Measurements from ENCODE around the gene GCNT3.
"Not testable (repeated sequence)": the region's sequence is repeated elsewhere in the genome, so short reads cannot be mapped to it uniquely, and the experiment has no call there.

Gene GCNT3

GRCh38 chr15:59616379-59616778 is 4.8 kb downstream of the GCNT3 start:
- no peak for DNase-seq (ENCODE audit: low spot score)

GRCh38 chr15:59618406-59618805 is 6.8 kb downstream of the GCNT3 start:
- no peak for DNase-seq (ENCODE audit: low spot score)

- peak; percentile 34 for DNase-seq (ENCODE audit: low spot score)
Observed at GRCh38 chr15:59622289-59622688, 10.7 kb downstream of the GCNT3 start.

- DNase-seq (ENCODE audit: low spot score): no peak
Observed at GRCh38 chr15:59632714-59633113, 21.1 kb downstream of the GCNT3 start.

- DNase-seq (ENCODE audit: low spot score): no peak
Observed at GRCh38 chr15:59636184-59636583, 24.6 kb downstream of the GCNT3 start.

GRCh38 chr15:59637507-59637906 is 25.9 kb downstream of the GCNT3 start:
- DNase-seq (ENCODE audit: low spot score): not testable (repeated sequence)

GRCh38 chr15:59642351-59642750 is 30.8 kb downstream of the GCNT3 start:
- DNase-seq (ENCODE audit: low spot score): no peak

GRCh38 chr15:59644756-59645155 is 33.2 kb downstream of the GCNT3 start:
- DNase-seq (ENCODE audit: low spot score): no peak

- DNase-seq (ENCODE audit: low spot score): not testable (repeated sequence)
Observed at GRCh38 chr15:59645812-59646211, 34.2 kb downstream of the GCNT3 start.

- no peak for DNase-seq (ENCODE audit: low spot score)
Observed at GRCh38 chr15:59646277-59646676, 34.7 kb downstream of the GCNT3 start.

- no peak for DNase-seq (ENCODE audit: low spot score)
Observed at GRCh38 chr15:59647085-59647484, 35.5 kb downstream of the GCNT3 start.

- no peak for DNase-seq (ENCODE audit: low spot score)
Observed at GRCh38 chr15:59649603-59650002, 38.0 kb downstream of the GCNT3 start.

- DNase-seq (ENCODE audit: low spot score): no peak
Observed at GRCh38 chr15:59654046-59654445, 42.5 kb downstream of the GCNT3 start.

GRCh38 chr15:59656897-59657634 is 45.5 kb downstream of the GCNT3 start, which contains the start of gene GTF2A2:
Gene GTF2A2, minus strand, starts transcription at chr15:59657515. Its CDS starts 5,238 bp downstream, at chr15:59652277.
- peak; percentile 83 for DNase-seq (ENCODE audit: low spot score)

- DNase-seq (ENCODE audit: low spot score): no peak
Observed at GRCh38 chr15:59657635-59658125, 46.1 kb downstream of the GCNT3 start.

GRCh38 chr15:59659366-59659765 is 47.8 kb downstream of the GCNT3 start:
- DNase-seq (ENCODE audit: low spot score): no peak

- DNase-seq (ENCODE audit: low spot score): no peak
Observed at GRCh38 chr15:59662260-59662659, 50.7 kb downstream of the GCNT3 start.

GRCh38 chr15:59668556-59668955 is 57.0 kb downstream of the GCNT3 start:
- DNase-seq (ENCODE audit: low spot score): no peak
